Body of pancreas (tissue), 4 donors: ENCODE results near the gene DDX19B. TPM values are rescaled to one million over a fixed set of nuclear protein-coding genes. Genes with fewer than 3 reads are reported as not detected.
A peak's percentile ranks its signal among the peaks of the same experiment; 100 is the strongest.

Experiments
- ATAC-seq: fragments of 150-250 bp; one replicate; pipeline ENCODE4 v1.9.1; 2016
- DNase-seq, 4 donors: peaks; one replicate each; pipeline ENCODE4 v3.0.0-alpha.2; 2019
- H3K27ac ChIP-seq, 4 donors: fragments of 200-600 bp; sonication (generic); 1 replicate in 3 of 4; 2 replicates in 1 of 4; pipeline versions ENCODE4 v1.5.1 to v1.6.1; 2016 to 2019; ENCODE audit warnings: mild to moderate bottlenecking in 1 of 4, mixed read lengths in 1 of 4, moderate library complexity in 1 of 4
- H3K27me3 ChIP-seq, 2 donors: fragments of 200-600 bp; sonication (generic); one replicate each; pipeline ENCODE4 v1.6.0; 2016; ENCODE audit warnings: mild to moderate bottlenecking in 1 of 2
- H3K36me3 ChIP-seq, 2 donors: fragments of 200-600 bp; sonication (generic); replicated peaks in 1 of 2; 2 replicates each; pipeline ENCODE4 v1.5.1; 2016; ENCODE audit warnings: low read depth in 2 of 2; ENCODE audit not compliant: insufficient read depth in 1 of 2
- H3K4me1 ChIP-seq: fragments of 200-600 bp; sonication (generic); one replicate; pipeline ENCODE4 v1.6.0; 2016
- H3K4me3 ChIP-seq, 2 donors: fragments of 200-600 bp; sonication (generic); 1 replicate in 1 of 2; 2 replicates in 1 of 2; pipeline ENCODE4 v1.5.1; 2016 to 2019
- H3K9me3 ChIP-seq, 3 donors: fragments of 200-600 bp; sonication (generic); 1 replicate in 2 of 3; 2 replicates in 1 of 3; pipeline ENCODE4 v1.5.1; 2016
- CTCF ChIP-seq, 7 experiments: fragments of 450-650 bp in 4 of 7; fragments of 200-600 bp in 3 of 7; sonication (generic) in 3 of 7; IDR thresholded peaks; one replicate each; pipeline ENCODE4 v1.5.1; 2016 to 2019; ENCODE audit warnings: antibody characterized with exemption in 7 of 7
- POLR2A ChIP-seq, 3 donors: fragments of 450-650 bp; IDR thresholded peaks; one replicate each; pipeline ENCODE4 v1.6.1; 2016; ENCODE audit warnings: antibody characterized with exemption in 3 of 3, mild to moderate bottlenecking in 2 of 3
- WGBS, 2 donors: methylation state at CpG; one replicate each; pipeline ENCODE4 v1.1.5; 2017; 5-methylcytosine and 5-hydroxymethylcytosine counted together
- intact Hi-C: fragments of 100-400 bp; cut with DNase I; formaldehyde crosslinking; loops from one replicate; pipeline ENCODE4 v1.15.1; 2023
- total RNA-seq, 2 donors: library from RNA; depleted of rRNA; stranded (reverse); fragments of >200 nt; gene quantifications; one replicate each; pipeline ENCODE4 v1.1.0, GENCODE V29; 2016

DDX19B gene
- total RNA-seq, 2 donors from 2014 or later, result 31.4 to 37.9 TPM

DNA sequence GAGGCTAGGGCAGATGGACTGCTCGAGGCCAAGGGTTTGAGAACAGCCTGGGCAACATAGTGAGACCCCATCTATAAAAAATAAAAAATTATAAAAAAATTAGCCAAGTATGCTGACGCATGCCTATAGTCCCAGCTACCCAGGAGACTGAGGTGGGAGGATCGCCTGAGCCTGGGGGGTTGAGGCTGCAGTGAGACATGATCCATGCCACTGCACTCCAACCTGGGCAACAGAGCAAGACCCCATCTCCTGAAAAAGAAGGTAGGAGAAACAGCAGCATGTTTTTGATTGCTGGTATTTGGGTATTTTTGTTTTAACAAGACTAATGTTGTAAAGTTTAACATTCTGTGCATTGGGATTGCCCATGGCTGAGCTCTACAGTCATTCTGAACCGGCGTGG, 38.8 kb downstream of the DDX19B start:
- 91 to 95% methylated on average over 5 of the region's 5 CpGs for WGBS, 2 donors
- no peaks in the 10 kb centered on the region for H3K27me3 ChIP-seq
- ATAC-seq (no peak), DNase-seq (no peak)
- no peak overlapping the region for H3K27ac ChIP-seq
- TF ChIP-seq POLR2A (IDR thresholded peaks at IDR 0.05), result no peak
- no peak for TF ChIP-seq CTCF (IDR thresholded peaks at IDR 0.05)
- peaks cover 0 to 15% of the 10 kb centered on the region in 2 donors for H3K36me3 ChIP-seq
- H3K4me3 ChIP-seq, result no peak overlapping the region
- intact Hi-C loops, result no loop called here
- no peaks in the 10 kb centered on the region for H3K9me3 ChIP-seq
- H3K4me1 ChIP-seq, result no peaks in the 10 kb centered on the region

DNA sequence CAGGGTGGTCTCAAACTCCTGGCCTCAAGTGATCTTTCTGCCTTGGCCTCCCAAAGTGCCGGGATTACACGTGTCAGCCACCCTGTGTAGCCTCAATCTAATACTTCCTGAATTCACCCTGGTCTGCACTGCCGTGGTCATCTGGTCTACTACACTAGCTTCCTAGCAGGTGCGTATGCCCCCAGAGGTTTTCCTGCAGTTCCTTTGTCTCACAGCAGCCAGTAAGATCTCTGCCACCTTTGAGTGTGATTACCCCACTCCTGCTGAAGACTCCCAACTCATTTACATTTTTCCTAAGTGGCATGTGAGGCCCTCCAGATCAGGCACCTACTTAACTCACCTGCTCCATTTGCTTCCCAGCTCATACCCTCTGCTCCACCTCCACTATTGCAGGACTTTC, 42.6 kb downstream of the DDX19B start:
- DNase-seq (no peak), ATAC-seq (no peak)
- Histone ChIP-seq H3K27me3 (no peaks in the 10 kb centered on the region), H3K4me1 (peaks cover 10% of the 10 kb centered on the region), H3K27ac (no peak overlapping the region), H3K36me3 (no peaks in the 10 kb centered on the region), H3K9me3 (no peaks in the 10 kb centered on the region), H3K4me3 (no peak overlapping the region)
- TF ChIP-seq CTCF (IDR thresholded peaks at IDR 0.05), result no peak
- TF ChIP-seq POLR2A (IDR thresholded peaks at IDR 0.05), result no peak
- intact Hi-C loops, result loop anchor here (10.0 kb wide), 1 partner anchor 47 kb away; the partner anchor contains the start of gene DDX19B
- 72 to 83% methylated on average over 4 of the region's 4 CpGs for WGBS, 2 donors

DNA sequence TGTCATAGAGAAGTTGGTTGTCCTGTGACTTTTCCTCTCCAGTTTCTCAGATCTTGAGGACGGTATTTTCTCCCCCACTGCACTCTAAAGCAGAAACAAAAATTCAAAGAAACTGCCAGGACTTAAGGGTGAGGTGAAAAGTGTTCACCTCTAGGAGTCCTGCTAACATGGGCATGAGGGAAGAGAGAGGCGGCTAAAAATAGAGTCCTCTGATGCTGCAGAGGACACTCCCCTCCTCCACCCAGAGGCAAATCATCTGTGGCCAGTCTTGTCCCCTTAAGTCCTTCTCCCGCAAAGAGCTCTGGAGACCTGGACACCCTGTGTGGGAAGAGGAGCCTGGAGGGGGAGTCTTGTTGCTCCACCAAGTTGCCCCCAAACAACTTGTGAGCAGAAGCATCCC, 43.0 kb downstream of the DDX19B start:
- intact Hi-C loops, result loop anchor here (10.0 kb wide), 1 partner anchor 47 kb away; the partner anchor contains the start of gene DDX19B
- Histone ChIP-seq H3K9me3 (no peaks in the 10 kb centered on the region), H3K36me3 (no peaks in the 10 kb centered on the region)

GRCh38 chr16:70345840-70346239, 46.9 kb downstream of the DDX19B start:
- intact Hi-C loops, result loop anchor here (10.0 kb wide), 1 partner anchor 51 kb away; the partner anchor contains the start of gene DDX19B
- peak overlapping the region in 3 of 4 donors; percentile 73 to 99 (median 98) for H3K27ac ChIP-seq

More for the DNA sequence above, 43.0 kb downstream of the DDX19B start:
- no peak for TF ChIP-seq CTCF (IDR thresholded peaks at IDR 0.05)
- no peak for TF ChIP-seq POLR2A (IDR thresholded peaks at IDR 0.05)
- H3K27me3 ChIP-seq, result no peaks in the 10 kb centered on the region
- peaks cover 10% of the 10 kb centered on the region for H3K4me1 ChIP-seq
- 78 to 83% methylated on average over 3 of the region's 3 CpGs for WGBS, 2 donors
- H3K27ac ChIP-seq, result no peak overlapping the region
- no peak overlapping the region for H3K4me3 ChIP-seq
- ATAC-seq (no peak), DNase-seq (no peak)

More at GRCh38 chr16:70345840-70346239, 46.9 kb downstream of the DDX19B start:
- no peak for ATAC-seq
- H3K9me3 ChIP-seq, result no peaks in the 10 kb centered on the region
- no peak for DNase-seq
- H3K27me3 ChIP-seq, result no peaks in the 10 kb centered on the region
- peaks cover 34% of the 10 kb centered on the region for H3K4me1 ChIP-seq
- 83% methylated on average over 10 of the region's 10 CpGs for WGBS, 2 donors
- TF ChIP-seq POLR2A (IDR thresholded peaks at IDR 0.05) (no peak), CTCF (IDR thresholded peaks at IDR 0.05) (no peak)
- H3K4me3 ChIP-seq, result no peak overlapping the region
- H3K36me3 ChIP-seq, result no peaks in the 10 kb centered on the region
